KMS-11 (cell line): ENCODE data around the gene TLN1.

Experiments used
- H2AFZ ChIP-seq: fragments of 200-600 bp; sonication (generic); 2 replicates; pipeline ENCODE4 v1.6.1; 2016; ENCODE audit warnings: antibody characterized with exemption, mixed run types, low read depth
- H3K27ac ChIP-seq: fragments of 200-600 bp; sonication (generic); 2 replicates; pipeline ENCODE4 v1.6.1; 2016; ENCODE audit warnings: mild to moderate bottlenecking, mixed run types
- H3K27me3 ChIP-seq: fragments of 200-600 bp; sonication (generic); 2 replicates; pipeline ENCODE4 v1.6.1; 2017; ENCODE audit warnings: mild to moderate bottlenecking, low read depth, mixed run types, moderate library complexity; ENCODE audit not compliant: insufficient read depth
- H3K36me3 ChIP-seq: fragments of 200-600 bp; sonication (generic); 2 replicates; pipeline ENCODE4 v1.6.1; 2017; ENCODE audit warnings: mild to moderate bottlenecking, mixed run types; ENCODE audit not compliant: insufficient read depth
- H3K4me1 ChIP-seq: fragments of 200-600 bp; sonication (generic); 2 replicates; pipeline ENCODE4 v1.6.1; 2016; ENCODE audit warnings: mild to moderate bottlenecking, low read depth, mixed run types; ENCODE audit not compliant: poor library complexity, severe bottlenecking
- H3K4me2 ChIP-seq: fragments of 200-600 bp; sonication (generic); 2 replicates; pipeline ENCODE4 v1.7.0; 2016; ENCODE audit warnings: mild to moderate bottlenecking, mixed run types
- H3K4me3 ChIP-seq: fragments of 200-600 bp; sonication (generic); IDR thresholded peaks from 2 replicates; pipeline ENCODE4 v1.6.1; 2017; ENCODE audit warnings: low read depth, low read length, mixed read lengths; ENCODE audit not compliant: insufficient read depth
- H3K79me2 ChIP-seq: fragments of 200-600 bp; sonication (generic); 2 replicates; pipeline ENCODE4 v1.6.1; 2016; ENCODE audit warnings: low read depth, mixed run types; ENCODE audit not compliant: insufficient read depth
- H3K9ac ChIP-seq: fragments of 200-600 bp; sonication (generic); 2 replicates; pipeline ENCODE4 v1.6.1; 2016; ENCODE audit warnings: mild to moderate bottlenecking, mixed run types
- H4K20me1 ChIP-seq: fragments of 200-600 bp; sonication (generic); 2 replicates; pipeline ENCODE4 v1.6.1; 2016; ENCODE audit warnings: mild to moderate bottlenecking, mixed run types; ENCODE audit not compliant: insufficient read depth
- CTCF ChIP-seq: fragments of 200-600 bp; sonication (generic); conservative IDR thresholded peaks from 2 replicates; pipeline ENCODE4 v1.6.1; 2017; ENCODE audit warnings: low read depth, mild to moderate bottlenecking, antibody characterized with exemption, low read length, moderate library complexity, mixed read lengths

The TLN1 gene

GRCh38 chr9:35690614-35691333 lies 41.2 kb downstream of the TLN1 start:
- Histone ChIP-seq H3K4me1 (no peaks in the 10 kb centered on the region), H4K20me1 (no peaks in the 10 kb centered on the region), H3K36me3 (no peaks in the 10 kb centered on the region), H3K4me2 (peak overlapping the region; percentile 76), H3K27me3 (no peaks in the 10 kb centered on the region), H3K79me2 (no peaks in the 10 kb centered on the region), H3K9ac (peak overlapping the region; percentile 61), H3K4me3 (no peak overlapping the region), H3K27ac (no peak overlapping the region), H2AFZ (peak overlapping the region; percentile 81)
- no peak for TF ChIP-seq CTCF

- no peak for TF ChIP-seq CTCF
- Histone ChIP-seq H3K79me2 (no peaks in the 10 kb centered on the region), H3K27ac (no peak overlapping the region), H3K9ac (peak overlapping the region; percentile 61; the same call in 1 of the 2 replicates), H3K36me3 (no peaks in the 10 kb centered on the region), H3K4me3 (no peak overlapping the region), H3K4me2 (peak overlapping the region; percentile 48), H3K4me1 (no peaks in the 10 kb centered on the region), H4K20me1 (no peaks in the 10 kb centered on the region), H3K27me3 (no peaks in the 10 kb centered on the region), H2AFZ (peak overlapping the region; percentile 81; the same call in 1 of the 2 replicates)
Measured at GRCh38 chr9:35690294-35690613, 41.7 kb downstream of the TLN1 start.

GRCh38 chr9:35689542-35690293 lies 42.3 kb downstream of the TLN1 start, which contains the start of gene TPM2:
TSS of gene TPM2 (minus strand) at chr9:35689925. CDS start at chr9:35689817, 108 bp downstream.
- Histone ChIP-seq H3K4me3 (no peak within 1 kb of the TSS), H3K4me1 (no peaks in the 10 kb centered on the region), H4K20me1 (no peaks in the 10 kb centered on the region), H3K4me2 (peak within 1 kb of the TSS; percentile 76), H3K9ac (peak within 1 kb of the TSS; percentile 61), H3K27me3 (no peaks in the 10 kb centered on the region), H3K36me3 (no peaks in the 10 kb centered on the region), H3K79me2 (no peaks in the 10 kb centered on the region), H2AFZ (peak within 1 kb of the TSS; percentile 81), H3K27ac (no peak within 1 kb of the TSS)
- no peak for TF ChIP-seq CTCF

GRCh38 chr9:35688558-35689541 lies 43.1 kb downstream of the TLN1 start:
- H3K79me2 ChIP-seq: no peaks in the 10 kb centered on the region
- no peaks in the 10 kb centered on the region for H4K20me1 ChIP-seq
- H3K4me2 ChIP-seq: no peak overlapping the region
- H3K9ac ChIP-seq: no peak overlapping the region
- H3K27me3 ChIP-seq: no peaks in the 10 kb centered on the region
- no peak overlapping the region for H3K4me3 ChIP-seq
- no peak overlapping the region for H2AFZ ChIP-seq
- no peak overlapping the region for H3K27ac ChIP-seq
- no peaks in the 10 kb centered on the region for H3K36me3 ChIP-seq
- H3K4me1 ChIP-seq: no peaks in the 10 kb centered on the region
- TF ChIP-seq CTCF: no peak
